ENCODE measurements around the gene AFAP1L2.

Gene AFAP1L2

DNA sequence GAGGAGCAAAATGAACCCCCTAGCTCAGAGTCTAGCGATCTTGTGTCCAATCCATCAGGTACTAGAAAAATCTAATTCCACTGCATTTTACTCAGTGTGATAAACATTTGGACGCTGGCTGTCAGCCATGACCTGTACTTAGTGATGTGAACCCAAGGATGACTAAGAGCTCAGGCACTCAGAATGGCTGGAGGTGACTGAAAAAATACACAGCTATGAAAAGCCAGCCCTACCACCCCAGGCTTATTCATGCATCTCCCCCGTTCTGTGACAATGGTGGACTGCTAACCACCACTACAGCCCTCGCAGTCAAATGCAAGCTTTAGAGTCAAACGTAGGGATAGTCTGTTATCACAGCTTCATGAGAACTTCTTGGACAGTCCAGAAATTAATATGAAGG is 14.9 kb downstream of the AFAP1L2 start:
- FAIRE-seq, result no peak

DNA sequence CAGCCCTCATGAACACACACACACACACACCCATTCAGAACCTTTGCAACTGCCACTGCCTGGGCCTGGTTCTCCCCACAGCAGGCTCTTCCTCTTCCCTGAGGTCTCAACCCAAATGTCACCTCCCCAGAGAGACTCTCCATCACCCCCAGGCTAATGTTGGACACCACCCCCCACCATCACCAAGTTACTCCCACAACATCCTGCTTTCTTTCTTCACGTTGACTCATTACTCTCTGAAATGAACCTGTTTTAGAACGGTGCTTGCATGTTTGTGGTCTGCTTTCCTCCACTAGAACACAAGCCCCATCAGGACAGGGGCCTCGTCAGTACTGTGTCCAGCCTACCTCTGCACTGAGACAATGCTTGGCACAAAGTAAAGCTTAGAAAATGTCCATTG is 16.0 kb downstream of the AFAP1L2 start:
- no peak for FAIRE-seq

DNA sequence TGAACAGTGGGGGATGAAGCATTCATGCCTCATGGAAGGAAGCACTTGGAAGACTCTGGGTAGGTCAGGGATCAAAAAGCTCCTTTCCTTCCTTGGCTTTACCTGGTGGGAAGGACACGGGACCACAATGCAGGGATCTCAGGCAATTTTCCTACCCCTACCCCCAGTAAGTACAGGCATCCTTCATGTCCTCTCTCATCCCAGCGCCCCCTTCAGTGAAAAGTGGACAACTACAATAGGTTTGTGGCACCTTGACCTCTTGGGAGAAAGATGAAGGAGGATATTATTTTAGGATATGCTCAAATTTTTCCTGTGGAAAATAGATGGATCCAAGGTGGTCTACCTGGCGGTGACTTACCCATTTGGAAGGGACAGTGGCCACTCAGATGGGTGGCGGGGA is 16.5 kb downstream of the AFAP1L2 start:
- no peak for FAIRE-seq

DNA sequence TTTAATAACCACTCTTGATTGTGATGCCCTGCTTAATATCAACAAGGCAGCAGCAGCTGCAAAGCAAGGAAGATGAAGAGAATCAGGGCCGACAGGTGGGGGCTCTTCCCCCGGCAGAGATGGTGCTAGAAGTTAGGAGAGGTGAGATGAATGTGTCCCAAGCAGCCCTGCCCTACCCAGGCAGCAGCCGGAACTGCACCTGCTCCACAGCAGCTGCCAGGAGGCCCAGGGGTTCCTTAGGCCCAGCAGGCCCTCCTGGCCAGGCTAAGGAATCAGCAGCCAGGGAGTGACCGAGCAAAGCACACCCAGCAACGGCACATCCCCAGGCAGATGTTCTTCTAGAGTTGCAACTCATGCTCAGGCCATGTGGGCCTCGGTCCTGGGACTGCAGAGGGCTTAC is 17.9 kb downstream of the AFAP1L2 start:
- FAIRE-seq, result no peak

DNA sequence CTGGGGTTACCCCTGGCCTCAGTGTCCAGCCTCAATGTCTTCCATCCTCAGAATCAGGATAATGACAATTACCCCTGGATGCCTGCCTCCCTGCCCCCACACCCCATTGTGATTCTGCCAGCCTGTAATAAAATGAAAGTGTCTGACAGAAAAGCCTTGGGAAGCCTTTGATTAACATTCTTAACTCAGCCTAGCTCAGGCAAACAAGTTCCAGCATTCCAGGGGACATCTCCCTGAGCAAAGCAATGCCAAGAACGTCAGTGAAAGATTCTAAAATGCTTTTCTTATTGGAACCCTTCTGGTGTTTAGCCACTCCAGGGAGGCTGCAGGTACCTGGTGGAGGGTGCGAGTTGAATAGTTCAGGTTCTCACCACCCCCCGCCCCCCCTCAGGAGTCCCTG is 18.7 kb downstream of the AFAP1L2 start:
- no peak for FAIRE-seq

DNA sequence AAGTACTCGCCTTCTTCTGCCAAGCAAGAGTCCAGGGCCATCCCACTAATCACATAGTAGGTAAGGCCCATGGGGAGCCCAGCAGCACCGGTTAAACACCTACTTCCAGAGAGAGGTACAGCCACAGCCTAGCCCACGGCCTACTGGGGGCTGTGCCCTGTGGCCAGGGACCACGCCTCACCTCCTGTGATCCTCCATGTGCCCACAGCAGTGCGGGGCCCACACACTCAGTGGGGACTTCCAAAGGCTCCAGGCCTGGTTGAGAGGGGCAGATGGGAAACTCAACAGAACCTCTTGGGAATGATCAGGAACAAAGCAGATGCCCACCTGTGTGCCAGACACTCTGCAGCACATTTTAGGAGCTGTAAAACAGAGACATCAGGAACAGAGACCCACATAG is 19.7 kb downstream of the AFAP1L2 start:
- FAIRE-seq, result no peak

DNA sequence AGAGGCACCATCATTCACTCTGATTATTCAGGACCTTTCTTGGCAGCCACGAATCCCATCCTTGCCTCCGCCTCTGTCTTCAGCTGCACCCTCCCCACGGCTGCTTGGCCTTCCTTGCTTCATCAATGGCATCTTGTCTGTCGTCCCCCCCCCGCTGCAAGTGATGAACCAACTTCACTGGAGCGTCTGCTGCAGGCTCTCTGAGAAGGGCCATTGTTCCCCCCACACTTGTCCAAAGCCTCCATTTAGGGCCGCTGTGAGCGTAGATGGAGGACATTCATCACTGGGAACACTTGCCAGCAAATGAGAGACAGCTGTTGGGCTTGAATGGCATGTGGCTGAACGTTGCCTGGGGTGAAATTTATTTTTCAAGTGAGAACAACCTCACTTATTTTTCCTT is 20.1 kb downstream of the AFAP1L2 start:
- no peak for FAIRE-seq

DNA sequence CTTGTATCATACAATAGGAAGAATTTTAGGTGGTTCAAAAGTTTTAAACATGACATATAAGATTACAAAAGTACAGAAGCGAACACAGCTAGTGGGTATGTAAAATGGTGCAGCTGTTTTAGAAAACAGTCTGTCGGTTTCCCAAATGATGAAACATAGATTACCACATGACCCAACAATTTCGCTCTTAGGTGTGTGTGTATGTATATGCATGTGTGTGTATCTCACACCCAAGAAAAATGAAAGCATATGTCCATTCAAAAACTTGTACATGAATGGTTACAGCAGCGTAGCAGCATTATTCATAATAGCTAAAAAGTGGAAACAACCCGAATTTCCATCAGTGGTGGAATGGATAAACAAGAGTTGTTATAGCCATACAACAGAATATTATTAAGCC is 23.5 kb downstream of the AFAP1L2 start:
- FAIRE-seq, result no peak

DNA sequence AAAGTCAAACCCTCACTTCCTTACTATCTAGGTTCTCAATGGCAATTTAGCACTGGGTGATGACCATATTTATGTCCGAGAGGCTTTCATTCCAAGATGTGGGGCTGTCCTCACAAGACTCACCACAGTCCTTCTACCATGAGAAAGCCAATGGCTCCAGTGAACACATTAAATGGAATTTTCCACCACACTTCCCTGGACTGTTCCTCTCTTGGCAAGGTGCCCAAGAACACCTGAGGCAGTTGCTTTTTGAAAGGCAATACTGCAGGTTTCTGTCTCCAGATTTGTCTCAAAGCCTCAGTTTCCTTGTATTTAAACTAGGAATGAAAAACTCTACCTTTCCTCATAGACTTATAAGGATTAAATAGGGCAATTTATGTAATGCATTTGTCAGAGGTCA is 24.2 kb downstream of the AFAP1L2 start:
- FAIRE-seq, result no peak

DNA sequence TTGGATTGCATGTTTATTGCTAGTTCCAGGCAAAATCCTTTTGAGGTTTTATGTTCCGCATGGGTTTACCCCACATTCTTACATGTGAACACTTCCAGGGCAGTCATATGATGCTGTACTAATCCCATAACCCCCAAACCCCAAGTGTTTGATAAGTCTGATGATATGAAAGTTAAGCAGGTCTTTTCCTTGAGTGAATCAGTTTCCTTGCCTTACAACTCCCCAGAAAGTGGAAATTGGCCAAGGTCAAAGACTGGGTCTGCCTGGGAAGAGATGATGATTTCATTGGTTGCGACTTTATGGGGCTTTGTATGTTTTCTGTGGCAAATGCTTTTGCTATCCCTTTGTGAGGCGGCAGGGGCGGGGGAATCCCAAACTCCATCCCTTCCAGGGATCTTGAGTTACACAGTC is 24.7 kb downstream of the AFAP1L2 start:
- no peak for FAIRE-seq

DNA sequence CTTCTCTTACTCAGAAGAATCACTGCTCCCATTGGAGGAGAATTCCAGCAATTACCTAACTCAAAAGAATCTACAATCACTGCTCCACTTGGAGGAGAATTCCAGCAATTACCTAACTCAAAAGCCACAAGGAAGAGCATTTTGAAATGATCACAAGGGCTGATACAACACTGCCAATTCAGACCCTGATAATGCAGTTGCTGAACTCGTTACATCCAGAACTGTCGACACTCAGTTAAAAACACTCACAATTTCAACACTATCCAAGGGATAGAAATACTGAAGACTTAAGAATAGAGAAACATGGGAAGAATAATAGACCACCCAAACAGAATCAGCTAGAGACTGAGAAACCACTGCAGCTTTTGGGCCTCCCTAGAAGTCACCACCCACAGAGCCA is 27.8 kb downstream of the AFAP1L2 start:
- no peak for FAIRE-seq

DNA sequence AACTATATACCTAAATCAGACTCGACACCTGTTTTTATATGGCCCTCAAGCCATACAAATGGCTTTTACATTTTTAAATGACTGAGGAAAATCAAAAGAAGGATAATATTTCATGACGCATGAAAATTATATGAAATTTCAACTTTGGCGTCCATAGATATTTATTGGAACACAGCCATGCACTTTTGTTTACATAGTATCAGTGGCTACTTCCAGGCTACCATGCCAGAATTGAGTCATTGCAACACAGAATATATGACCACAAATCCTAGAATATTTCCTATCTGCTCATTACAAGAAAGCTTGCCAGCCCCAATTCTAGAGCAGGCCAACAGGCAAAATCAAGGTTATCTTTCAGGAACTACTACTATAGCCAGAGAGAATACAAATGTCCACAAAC is 29.3 kb downstream of the AFAP1L2 start:
- FAIRE-seq, result no peak

DNA sequence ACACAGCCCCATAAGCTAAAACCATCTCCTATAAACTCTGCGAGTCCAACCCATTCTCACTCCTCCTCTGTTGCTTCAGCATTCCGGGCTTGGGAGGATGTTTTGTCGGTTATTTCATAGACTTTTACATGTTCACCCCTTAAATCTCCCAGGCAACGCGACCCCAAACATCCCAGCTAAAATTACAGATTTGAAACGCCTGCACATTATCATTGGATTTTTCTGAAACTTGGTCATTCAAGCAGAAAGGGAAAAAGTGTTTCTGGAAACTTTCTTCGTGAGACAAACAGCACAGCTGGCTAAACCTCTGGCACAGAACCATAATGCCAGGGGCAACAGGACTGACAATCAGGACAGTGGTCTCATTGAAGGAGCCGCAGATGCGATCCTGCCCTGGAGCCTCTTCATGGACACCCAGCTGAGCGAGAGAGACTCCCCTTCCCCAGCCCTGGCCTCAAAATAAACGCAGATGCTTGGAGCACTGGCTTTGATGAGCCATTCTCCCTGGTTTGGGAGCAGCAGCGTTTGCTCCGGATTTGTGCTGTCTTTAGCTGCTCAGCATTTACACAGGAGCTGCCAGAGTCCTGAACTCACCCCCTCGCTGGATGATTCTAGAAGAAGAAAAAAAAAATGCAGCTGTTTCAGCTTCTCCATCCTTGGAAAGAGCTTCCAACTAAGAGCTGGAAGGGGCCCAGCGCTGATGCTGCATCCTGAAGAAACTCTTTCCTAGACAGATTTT is 30.1 kb downstream of the AFAP1L2 start:
- no peak for FAIRE-seq

DNA sequence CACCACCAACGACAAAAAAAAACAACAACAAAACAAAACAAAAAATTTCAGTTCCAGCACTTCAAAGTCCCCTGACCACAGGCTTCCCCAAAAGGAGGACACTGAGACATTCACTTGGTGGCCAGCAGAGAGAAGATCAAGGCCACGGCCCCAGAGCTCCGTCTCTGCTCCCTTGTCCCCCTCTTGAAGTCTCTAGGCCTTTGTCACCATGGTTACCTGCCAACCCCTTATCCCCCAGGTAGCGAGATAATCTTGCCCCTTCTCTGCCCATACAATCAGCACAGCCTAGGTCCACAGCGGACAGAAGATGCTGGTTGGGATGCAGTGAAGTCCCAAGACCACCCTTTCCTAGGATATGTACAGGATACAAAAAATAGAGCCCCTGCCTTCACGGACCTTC is 30.7 kb downstream of the AFAP1L2 start:
- FAIRE-seq, result no peak

DNA sequence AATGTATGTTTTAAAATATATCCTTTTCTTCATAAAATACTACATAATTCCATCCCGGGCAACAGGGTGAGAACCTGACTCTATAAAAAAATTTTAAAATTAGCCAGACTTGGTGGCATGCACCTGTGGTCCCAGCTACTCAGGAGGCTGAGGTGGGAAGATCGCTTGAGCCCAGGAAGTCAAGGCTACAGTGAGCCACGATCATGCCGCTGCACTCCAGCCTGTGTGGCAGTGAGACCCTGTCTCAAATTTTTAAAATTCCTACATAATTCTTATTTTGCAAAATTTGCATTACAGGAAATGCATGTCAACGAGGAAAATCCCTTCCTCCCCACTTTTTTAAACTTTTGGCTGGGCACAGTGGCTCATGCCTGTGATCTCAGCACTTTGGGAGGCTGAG is 31.3 kb downstream of the AFAP1L2 start:
- FAIRE-seq, result no peak

DNA sequence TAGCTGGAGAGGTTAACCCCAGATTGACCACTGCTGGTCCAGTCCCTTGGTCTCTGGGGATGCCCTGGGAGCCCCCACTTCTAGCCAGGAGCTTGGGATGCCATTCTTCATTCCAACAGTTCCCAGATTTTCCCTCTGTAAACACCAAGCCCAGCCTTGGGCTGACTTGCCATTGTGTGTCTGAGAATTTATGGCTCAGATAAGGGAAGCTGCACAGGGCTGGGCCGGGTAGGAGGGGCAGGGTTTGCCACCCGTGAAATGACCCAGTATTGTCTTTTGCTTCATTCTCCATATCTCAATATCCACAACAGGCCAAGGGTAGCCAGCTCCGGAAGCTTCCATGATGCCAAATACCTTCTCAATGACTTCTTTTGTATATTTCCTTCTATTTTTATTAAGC is 32.1 kb downstream of the AFAP1L2 start:
- no peak for FAIRE-seq

DNA sequence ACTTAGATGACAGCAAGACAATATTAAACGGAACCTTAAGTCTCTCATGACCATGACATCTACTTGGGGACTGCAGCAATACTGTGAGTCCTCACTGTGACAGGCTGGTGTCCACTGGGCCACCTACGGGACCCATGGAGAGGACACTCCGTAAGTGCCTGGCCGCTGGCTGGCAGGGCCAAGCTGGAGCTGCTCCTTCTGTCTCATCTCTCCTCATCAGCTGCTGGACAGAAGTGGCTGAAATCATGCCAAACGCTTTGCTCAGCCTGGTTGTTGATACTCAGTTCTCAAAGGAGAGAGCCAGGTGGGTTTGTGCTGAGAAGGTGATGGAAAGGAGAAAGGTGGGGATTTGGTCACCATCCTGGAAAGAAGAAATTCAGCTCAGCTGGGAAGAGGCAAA is 33.3 kb downstream of the AFAP1L2 start:
- FAIRE-seq, result no peak

DNA sequence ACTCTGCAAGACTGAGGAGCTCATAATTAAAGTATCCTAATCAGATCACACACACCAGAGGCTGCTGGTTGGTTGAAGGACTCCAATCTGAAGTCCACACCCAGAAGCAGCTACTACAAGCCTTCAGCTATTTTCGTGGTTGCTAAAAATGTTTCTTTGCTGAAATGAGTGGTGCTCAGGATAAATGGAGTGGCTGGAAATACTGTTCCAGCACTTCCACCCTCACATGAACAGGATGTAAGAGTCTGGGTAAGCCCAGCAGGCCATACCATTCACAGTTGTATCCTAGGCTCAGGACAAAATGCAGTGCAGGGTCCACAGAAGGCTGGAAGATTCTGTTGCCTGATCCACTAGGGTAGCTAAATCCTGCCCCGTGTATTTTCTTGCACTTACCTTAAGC is 34.1 kb downstream of the AFAP1L2 start:
- FAIRE-seq, result no peak

DNA sequence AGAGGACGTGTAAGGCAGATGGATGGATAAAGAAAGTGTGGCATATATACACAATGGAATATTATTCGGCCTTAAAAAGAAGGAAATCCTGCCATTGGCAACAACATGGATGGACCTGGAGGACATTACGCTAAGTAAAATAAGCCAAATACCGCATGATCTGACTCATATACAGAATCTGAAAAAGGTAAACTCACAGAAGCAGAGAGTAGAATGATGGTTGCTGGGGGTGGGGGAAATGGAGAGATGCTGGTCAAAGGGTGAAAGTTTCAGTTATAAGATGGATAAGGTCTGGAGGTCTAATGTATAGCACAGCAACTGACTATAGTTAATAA is 36.3 kb downstream of the AFAP1L2 start:
- FAIRE-seq, result no peak

DNA sequence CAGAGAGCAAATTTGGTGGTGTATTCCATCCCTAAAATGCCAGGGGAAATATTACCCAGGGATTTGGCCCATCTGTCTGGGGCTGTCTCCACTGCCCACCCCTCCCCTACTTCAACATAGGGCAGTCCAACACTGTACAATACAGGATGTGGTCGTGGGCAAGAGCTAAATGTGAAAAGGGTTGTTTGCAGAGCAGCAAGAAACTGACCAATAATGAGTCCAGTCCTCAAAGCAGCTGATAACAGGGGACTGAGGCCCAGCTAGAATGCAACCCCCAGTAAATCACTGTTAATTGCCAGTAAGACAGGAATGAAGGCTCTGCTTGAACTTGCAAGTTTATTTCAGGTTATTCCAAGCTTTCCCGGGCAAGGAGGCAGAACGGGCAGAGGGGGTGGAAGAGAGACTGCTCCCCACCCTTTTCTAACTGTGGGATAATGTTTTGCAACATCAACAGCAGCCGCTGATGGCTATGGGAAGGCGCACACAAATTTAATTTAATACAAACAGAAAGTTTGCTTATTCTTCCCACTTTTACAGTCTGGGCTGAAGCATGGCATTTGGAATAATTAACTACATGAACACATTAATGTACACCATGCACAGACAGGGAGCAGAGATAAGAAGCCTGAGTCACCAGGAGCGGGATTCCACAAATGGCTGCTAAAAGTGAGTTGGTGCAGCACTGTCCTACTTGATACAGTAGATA is 36.8 kb downstream of the AFAP1L2 start:
- no peak for FAIRE-seq

DNA sequence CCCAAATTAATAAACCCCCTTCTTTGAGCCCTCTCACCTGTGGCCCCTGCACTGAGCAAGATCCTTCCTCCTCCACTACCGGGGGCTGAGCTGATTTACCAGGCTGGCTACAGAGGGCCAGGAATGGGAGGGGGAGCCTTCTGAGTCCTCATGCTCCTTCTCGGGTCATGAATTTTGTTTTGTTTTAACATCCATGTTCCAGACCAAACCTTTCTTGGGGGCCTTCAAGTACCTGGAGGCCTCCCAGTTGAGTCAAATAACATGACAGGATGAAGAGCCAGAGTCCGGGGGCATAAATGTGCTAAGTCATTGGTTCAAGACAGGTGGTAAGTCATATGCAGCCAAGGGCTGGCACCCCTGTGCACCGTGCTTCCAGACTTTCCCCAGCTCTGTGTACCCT is 39.6 kb downstream of the AFAP1L2 start:
- no peak for FAIRE-seq

DNA sequence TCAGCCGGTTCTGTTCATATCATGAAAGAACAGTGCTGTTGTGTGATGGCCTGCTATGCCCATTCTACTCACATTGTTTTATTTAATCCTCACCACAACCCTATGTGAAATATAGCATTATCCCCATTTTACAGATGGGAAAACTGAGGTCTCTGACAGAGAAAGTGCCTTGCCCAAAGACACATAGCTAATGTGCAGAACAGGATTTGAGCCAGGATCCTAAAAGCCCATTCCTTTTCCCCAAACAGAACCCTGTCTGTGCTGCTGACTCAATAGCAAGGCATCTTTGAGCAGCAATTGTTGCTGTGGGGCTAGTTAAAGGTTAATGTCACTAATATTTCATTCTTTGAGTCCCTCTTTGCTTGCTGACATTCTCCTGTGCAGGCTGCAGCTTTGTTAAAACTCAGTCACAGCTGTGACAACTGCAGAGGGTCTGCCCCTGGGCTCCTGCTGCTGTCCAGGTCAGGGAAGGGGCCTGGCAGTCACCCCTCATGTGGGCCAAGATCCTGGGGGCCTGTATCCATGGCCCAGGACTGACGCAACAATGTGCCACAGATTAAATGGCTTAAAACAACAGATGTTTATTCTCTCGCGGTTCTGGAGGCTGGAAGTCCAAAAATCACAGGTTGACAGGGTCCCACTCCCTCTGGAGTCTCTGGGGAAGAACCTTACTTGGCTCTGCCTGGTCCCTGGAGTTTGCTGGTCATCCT is 40.4 kb downstream of the AFAP1L2 start:
- FAIRE-seq, result no peak

DNA sequence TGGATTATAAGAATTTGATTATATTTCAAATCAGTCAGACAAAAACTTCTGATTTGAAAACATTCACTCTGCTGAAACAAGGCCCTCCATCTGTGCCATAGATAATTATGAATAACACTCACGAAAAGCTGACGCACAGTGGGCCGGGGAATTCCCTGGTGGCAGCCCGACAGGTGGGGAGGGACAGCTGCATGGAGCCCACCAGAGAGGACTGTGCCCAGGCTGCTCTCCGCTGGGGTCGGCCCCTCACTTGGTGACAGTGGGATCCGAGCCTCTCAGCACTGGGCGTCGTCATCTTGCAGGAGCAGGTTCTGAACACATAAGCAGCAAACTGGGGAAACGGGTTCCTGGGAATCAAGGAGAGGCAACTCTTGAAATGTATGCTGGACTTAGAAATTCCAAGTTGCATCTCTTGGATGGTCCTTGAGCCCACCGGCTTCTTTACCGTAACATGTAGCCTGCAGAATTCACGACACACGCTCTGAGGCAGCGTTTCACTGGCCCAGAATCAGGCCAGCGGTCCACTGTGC is 41.4 kb downstream of the AFAP1L2 start:
- no peak for FAIRE-seq

DNA sequence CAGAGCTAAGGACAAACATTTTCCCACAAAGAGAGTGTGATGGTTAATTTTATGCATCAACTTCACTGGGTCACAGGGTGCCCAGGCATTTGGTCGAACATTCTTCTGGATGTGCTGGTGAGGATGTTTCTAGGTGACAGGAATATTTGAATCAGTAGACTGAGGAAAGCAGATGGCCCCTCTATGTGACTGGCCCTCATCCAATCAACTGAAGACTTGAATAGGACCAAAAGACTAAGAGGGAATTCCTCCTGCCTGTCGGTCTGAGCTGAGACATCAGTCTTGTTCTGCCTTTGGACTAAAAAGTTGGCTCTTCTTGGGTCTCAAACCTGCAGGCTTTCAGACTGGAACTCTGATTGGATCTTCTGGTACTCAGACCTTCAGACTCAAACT is 44.4 kb downstream of the AFAP1L2 start:
- FAIRE-seq, result no peak

Measured in A204.1 (cell line).